GM18505 (cell line): Measurements from ENCODE around the gene PRAMEF12.
"Not testable (repeated sequence)": the region's sequence is repeated elsewhere in the genome, so short reads cannot be mapped to it uniquely, and the experiment has no call there.

Experiments
- ATAC-seq: cut with Tn5 transposase; IDR thresholded peaks from one replicate; pipeline ENCODE4 v1.9.1; 2021; ENCODE audit not compliant: unreplicated experiment
- POLR2A ChIP-seq: IDR thresholded peaks from 4 replicates; pipeline ENCODE4 v1.6.1; 2011; ENCODE audit warnings: borderline replicate concordance; ENCODE audit not compliant: insufficient read depth, insufficient read length; ENCODE audit errors: extremely low read depth

The PRAMEF12 gene

DNA sequence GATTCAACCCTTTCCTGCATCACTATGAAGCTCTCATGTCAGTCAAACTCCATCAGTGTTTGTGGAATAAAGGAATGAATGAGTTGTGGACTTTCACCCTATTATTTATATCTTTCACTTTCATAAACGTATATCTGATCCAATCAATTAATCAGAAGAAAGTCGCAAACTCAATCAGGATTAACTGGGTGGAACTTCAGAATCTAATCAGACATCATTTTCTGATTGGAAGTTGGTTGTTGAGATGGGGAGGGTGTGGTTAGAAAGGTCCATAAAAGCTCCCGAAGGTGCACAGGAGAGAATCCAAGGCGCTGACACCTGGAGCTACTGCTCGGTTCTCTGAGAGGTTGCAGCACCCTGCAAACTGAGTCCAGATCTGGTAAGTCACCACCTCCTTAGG, at the start of gene PRAMEF12:
Gene PRAMEF12, plus strand, starts transcription at position 301 of the 400 bp plus-strand sequence. CDS start 1,130 bp downstream, outside the sequence.
- no peak for TF ChIP-seq POLR2A
- no peak for ATAC-seq

DNA sequence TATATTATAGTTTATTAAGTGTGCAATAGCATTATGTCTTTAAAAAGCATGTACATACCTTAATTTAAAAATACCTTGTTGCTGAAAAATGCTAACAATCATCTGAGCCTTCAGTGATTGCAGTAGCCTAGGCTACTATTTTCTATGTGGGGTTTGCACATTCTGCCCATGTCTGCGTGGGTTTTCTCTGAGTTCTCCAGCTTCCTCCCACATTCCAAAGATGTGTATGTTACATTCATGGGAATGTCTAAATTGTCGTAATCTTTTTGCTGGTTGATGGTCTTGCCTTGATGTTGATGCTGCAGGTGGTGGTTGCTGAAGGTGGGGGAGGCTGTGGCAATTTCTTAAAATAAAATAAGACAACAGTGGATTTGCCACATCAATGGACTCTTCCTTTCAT, 45.1 kb upstream of the PRAMEF12 start:
- TF ChIP-seq POLR2A, result no peak
- ATAC-seq, result no peak

DNA sequence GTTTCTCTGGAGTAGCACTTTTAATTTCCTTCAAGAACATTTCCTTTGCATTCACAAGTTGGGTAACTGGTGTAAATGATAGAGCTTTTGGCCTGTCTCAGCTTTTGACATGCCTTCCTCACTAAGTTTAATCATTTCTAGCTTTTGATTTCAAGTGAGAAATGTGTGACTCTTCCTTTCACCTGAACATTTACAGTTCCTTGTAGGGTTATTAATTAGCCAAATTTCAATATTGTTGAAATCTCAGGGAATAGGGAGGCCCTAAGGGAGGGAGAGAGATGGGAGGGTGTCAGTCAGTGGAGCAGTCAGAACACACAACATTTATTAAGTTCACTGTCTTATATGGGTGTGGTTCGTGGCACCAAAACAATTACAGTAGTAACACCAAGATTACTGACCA, 43.4 kb upstream of the PRAMEF12 start:
- TF ChIP-seq POLR2A, result no peak

DNA sequence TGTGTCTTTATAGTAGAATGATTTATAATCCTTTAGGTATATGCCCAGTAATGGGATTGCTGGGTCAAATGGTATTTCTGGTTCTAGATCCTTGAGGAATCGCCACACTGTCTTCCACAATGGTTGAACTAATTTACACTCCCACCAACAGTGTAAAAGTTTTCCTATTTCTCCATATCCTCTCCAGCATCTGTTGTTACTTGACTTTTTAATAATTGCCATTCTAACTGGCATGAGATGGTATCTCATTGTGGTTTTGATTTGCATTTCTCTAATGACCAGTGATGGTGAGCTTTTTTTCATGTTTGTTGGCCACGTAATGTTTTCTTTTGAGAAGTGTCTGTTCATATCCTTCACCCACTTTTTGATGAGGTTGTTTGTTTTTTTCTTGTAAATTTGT, 42.5 kb upstream of the PRAMEF12 start:
- ATAC-seq, result not testable (repeated sequence)

More for the DNA sequence above, 43.4 kb upstream of the PRAMEF12 start:
- ATAC-seq, result no peak

DNA sequence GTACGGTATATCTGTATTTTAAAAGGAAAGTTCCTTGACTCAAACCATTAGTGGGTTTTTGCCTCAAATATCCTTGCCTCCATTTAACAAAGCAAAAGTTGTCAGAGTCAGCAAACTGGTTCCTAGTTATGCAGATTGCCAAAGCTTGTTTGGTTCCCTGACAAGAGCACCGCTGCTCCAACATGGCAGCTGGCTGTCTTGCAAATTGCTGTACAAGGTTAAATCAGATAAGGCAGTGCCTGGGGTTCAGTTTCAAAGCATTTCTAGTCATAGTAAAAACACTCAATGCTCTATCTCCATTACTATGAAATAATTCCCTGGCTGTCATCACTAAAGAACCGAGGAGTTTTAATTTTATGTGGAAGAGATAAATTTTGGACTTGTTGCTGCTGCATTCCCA, 38.9 kb upstream of the PRAMEF12 start:
- ATAC-seq, result no peak

DNA sequence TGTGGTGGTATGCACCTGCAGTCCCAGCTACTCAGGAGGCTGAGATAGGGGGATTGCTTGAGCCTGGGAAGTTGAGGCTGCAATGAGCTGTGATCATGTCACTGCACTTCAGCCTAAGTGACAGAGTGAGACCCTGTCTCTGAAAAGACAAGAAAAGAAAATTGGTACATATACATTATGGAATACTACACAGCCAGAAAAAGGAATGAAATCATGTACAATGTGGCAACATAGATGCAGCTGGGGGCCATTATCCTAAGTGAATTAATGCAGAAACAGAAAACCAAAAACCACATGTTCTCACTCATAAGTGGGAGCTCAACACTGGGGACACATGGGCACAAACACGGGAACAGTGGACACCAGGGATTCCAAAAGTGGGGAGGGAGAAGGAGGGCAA, 34.6 kb upstream of the PRAMEF12 start:
- no peak for TF ChIP-seq POLR2A

More for the DNA sequence above, 38.9 kb upstream of the PRAMEF12 start:
- no peak for TF ChIP-seq POLR2A

DNA sequence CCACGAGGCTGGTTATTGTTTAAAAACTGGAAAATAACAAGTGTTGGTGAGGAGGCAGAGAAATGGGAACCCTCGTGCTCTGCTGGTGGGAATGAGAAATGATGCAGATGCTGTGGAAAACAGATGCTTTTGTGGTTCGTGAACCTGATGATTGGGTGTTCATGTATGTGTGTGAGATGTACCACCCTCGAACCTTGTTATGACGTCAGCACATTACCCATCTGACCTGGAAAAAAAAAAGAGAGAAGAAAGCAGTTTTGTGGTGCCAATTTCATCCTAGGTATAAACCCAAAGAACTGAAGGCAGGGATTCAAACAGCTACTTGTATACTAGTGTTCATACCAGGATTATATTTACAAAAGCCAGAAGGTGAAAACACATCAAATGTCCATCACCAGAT, 33.9 kb upstream of the PRAMEF12 start:
- TF ChIP-seq POLR2A, result no peak
- no peak for ATAC-seq

More for the DNA sequence above, 34.6 kb upstream of the PRAMEF12 start:
- ATAC-seq, result no peak

DNA sequence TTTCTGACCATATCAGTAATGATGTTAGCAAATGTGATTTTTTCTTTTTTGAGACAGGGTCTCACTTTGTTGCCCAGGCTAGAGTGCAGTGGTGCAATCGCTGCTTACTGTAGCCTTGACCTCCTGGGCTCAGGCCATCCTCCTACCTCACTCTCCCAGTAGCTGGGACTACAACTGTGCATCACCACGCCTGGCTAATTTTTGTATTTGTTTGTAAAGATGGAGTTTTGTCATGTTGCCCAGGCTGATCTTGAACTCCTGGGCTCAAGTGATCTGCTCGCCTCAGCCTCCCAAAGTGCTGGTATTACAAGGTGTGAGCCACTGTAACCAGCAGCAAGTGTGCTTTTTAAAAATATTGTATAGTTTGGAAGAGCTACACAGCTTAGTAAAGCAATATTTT, 31.6 kb upstream of the PRAMEF12 start:
- no peak for ATAC-seq
- TF ChIP-seq POLR2A, result no peak

DNA sequence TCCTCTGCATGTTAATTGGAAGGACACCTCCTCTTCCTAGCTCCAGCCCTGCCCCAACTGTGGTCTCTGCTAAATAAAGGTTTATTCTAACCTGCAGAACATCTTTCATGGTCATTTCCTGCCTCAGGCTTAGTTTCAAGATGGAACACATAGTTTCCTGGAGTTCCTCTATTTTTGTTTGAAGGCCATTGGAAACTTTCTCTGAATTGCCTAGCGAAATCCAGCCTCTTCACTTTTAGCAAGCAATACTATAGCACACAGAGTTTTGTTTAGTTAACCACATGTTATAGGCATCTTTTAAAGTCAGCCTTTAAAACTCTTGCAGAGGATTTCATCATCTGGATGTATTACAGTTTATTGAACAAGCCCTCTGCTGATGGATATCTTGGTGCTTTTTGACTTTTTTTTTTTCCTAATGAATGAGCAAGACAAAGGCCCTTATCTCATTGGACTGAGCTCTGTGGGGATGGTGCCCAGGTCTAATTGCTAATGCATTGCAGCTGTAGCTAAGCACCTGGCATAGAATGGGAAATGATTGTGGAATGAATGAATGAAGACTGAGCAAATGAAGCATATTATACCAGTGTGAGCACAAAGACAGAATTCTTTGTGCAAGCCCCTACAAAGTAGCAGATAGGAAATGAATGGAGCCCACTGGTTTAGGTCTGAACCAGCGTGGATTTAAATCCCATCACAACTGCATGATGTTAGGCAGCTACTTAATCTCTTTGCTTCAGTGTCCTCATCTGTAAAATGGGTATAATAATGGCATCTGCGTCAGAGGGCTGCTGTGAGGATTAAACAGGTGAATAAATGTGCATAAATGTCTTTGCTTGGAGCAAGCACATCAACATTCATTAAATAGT, 28.2 kb upstream of the PRAMEF12 start:
- no peak for TF ChIP-seq POLR2A
- ATAC-seq, result no peak

DNA sequence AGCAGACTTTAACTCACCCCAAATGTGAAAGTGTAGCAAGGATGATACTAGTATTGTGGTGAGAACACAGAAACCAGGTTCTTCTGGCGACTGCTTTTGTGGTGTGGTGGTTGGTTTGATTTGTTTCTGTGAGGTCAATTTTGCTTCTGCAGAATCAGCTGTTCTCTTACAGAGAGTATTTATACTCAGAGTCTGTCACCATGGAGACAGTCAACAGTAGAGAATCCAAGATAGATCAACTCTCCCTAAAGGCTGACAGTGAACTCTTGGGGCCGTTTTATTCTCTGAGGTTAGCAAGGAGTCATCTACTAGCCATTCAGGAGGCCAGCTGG, 27.6 kb upstream of the PRAMEF12 start, which contains the start of gene CFAP107:
Gene CFAP107, plus strand, starts transcription at position 209 of the 332 bp plus-strand sequence. CDS start 231 bp downstream, outside the sequence.
- ATAC-seq, result no peak
- TF ChIP-seq POLR2A, result no peak

DNA sequence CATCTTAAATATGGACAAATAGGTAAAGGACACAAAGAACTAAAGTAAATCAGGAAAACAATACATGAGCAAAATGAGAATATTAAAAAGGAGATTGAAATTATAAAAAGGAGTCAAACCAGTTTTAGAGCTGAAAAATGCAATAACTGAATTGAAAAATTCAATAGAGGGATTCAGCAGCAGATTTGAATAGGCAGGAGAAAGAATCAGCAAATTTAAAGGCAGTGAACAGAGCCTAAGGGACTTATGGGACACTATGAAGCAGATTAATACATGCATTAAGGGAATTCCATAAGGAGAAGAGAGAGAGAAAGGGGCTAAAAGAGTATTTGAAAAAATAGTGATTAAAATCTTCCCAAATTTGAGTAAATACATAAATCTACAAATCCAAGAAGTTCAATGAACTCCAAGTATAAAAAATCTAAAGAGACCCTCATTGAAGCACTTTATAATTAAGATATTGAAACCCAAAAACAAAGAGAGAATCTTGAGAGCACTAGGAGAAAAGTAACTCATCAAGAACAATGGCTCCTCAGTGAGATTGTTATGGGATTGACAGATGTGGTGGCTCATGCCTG, 24.7 kb upstream of the PRAMEF12 start:
- ATAC-seq, result no peak
- no peak for TF ChIP-seq POLR2A

DNA sequence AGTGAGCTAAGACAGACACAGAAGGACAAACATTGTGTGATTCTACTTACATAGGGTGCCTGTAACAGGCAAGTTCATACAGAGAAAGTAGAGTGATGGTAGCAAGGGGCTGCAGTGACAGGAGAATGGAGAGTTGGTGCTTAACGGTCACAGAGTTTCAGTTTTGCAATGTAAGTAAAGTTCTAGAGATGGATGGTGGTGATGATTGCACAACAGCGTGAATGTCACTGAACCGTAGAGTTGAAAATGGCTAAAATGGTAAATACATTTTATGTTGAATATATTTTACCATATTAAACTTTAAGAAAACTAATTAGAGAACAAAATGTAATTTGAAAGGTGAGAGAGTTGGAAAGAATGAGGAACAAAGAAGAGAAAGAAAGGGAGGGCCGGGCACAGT, 18.8 kb upstream of the PRAMEF12 start:
- ATAC-seq, result no peak
- TF ChIP-seq POLR2A, result no peak

DNA sequence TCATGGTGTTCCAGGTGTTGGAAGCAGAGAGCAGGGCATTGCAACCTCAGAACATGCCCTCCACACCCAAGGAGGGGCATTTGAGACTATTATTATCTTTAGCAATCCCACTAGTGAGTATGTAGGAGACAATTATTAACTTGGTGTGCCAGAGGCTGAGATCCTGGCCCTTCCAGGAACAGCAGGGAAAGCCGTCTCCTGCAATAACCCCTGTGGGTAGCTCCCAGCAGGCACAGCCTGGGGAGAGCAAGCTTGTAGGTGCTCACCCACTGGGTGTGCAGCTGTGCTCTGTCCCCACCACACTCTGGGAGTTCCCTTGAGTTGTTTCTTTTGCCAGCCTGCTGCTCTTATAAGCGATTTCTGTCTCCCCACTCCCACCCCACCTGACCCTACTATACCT, 17.3 kb upstream of the PRAMEF12 start:
- TF ChIP-seq POLR2A, result no peak

DNA sequence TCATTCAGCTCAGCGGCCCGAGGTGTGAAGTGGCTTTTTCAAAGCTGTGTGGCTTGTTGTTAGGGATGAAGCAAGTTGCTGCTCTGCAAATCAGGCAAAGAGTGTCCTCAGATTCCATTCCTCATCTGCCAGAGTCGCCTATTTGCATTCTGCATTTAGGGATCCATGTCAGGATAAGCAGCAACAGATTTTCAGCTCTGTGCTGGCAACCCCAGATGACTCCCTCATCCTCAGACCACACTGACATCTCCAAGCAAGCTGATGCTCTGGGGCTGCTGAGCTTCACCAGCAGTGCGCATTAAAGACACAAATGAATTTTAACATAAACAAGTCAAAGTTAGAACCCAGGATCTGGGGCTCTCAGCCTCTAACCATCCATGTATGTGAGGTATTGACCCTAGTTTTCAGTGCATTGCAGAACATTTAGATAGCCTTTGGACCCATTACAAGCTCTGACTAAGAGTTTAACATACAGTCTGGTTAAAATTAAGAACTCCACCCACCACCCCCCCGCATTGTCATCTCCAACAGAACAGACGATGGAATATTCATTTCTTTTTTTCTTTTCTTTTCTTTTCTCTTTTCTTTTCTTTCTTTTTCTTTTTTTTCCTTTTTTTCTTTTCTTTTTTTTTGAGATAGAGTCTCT, 16.6 kb upstream of the PRAMEF12 start:
- no peak for TF ChIP-seq POLR2A
- ATAC-seq, result no peak

More for the DNA sequence above, 17.3 kb upstream of the PRAMEF12 start:
- no peak for ATAC-seq
